ENCODE results near the gene CHST15.

The CHST15 gene

GRCh38 chr10:124005991-124006392 is 87.4 kb downstream of the CHST15 start:
- H3K4me3 ChIP-seq (ENCODE audit: low read depth, low read length): no peak overlapping the region
- no peak for TF ChIP-seq CTCF (IDR thresholded peaks at IDR 0.05; ENCODE audit: borderline replicate concordance, insufficient read depth, low read depth, low read length)

DNA sequence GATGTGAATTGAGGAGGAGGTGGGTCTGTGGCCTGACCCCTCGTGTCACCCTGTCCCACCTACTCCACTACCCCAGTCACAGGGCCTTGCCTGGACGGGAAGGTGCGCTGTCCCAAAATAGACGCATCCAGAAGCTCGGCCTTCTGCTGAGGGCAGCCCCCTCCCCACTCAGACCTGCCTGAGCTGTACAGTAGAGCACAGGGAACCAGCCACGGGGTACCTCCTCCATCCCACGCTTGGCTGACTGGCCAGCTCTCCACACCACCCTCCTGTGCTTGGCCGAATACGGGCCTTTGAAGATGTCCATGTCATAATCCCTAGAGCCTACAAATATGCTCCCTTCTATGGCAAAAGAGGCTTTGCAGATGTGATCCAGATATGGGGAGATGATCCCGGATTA is 88.3 kb downstream of the CHST15 start:
- no peak overlapping the region for H3K4me3 ChIP-seq (ENCODE audit: low read depth, low read length)
- TF ChIP-seq CTCF (IDR thresholded peaks at IDR 0.05; ENCODE audit: borderline replicate concordance, insufficient read depth, low read depth, low read length): no peak

DNA sequence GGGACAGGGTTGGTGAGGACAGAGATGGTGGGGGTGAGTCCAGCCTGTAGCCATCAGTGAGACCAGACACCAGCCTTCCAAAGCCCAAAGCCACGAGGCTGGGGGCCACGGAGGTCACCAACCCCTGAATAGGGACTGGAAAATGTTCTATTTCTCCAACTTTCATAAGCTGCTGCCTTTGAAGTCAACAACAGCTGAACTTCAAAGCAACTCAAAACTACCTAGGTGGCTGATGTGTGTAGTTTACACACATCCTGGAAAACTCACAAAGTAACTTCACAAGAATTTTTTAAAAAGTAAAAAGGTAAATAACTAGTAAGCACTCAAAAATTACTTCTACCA is 88.8 kb downstream of the CHST15 start:
- no peak for TF ChIP-seq CTCF (IDR thresholded peaks at IDR 0.05; ENCODE audit: borderline replicate concordance, insufficient read depth, low read depth, low read length)
- H3K4me3 ChIP-seq (ENCODE audit: low read depth, low read length): no peak overlapping the region

- no peak overlapping the region for H3K4me3 ChIP-seq (ENCODE audit: low read depth, low read length)
- no peak for TF ChIP-seq CTCF (IDR thresholded peaks at IDR 0.05; ENCODE audit: borderline replicate concordance, insufficient read depth, low read depth, low read length)
These were observed 89.3 kb downstream of the CHST15 start for GRCh38 chr10:124003871-124004662.

GRCh38 chr10:124003481-124003870 is 89.9 kb downstream of the CHST15 start:
- TF ChIP-seq CTCF (IDR thresholded peaks at IDR 0.05; ENCODE audit: borderline replicate concordance, insufficient read depth, low read depth, low read length): no peak
- no peak overlapping the region for H3K4me3 ChIP-seq (ENCODE audit: low read depth, low read length)

GRCh38 chr10:124003070-124003419 is 90.4 kb downstream of the CHST15 start:
- no peak for TF ChIP-seq CTCF (IDR thresholded peaks at IDR 0.05; ENCODE audit: borderline replicate concordance, insufficient read depth, low read depth, low read length)
- H3K4me3 ChIP-seq (ENCODE audit: low read depth, low read length): no peak overlapping the region

GRCh38 chr10:124002391-124003069 is 90.9 kb downstream of the CHST15 start:
- no peak for TF ChIP-seq CTCF (IDR thresholded peaks at IDR 0.05; ENCODE audit: borderline replicate concordance, insufficient read depth, low read depth, low read length)
- no peak overlapping the region for H3K4me3 ChIP-seq (ENCODE audit: low read depth, low read length)

All from GM12875 (cell line).